Loucy (cell line): Measurements from ENCODE around the gene PFN3.

Experiments used
- H2AFZ ChIP-seq: fragments of 200-600 bp; sonication (generic); 2 replicates; pipeline ENCODE4 v1.6.0; 2016; ENCODE audit warnings: antibody characterized with exemption, mild to moderate bottlenecking, low read length, moderate library complexity
- H3F3A ChIP-seq: fragments of 200-600 bp; 2 replicates; pipeline ENCODE4 v1.6.0; 2016; ENCODE audit warnings: antibody characterized with exemption, low read depth, mild to moderate bottlenecking
- H3K27me3 ChIP-seq: fragments of 200-600 bp; sonication (generic); 2 replicates; pipeline ENCODE4 v1.6.1; 2014; ENCODE audit warnings: low read length, mild to moderate bottlenecking; ENCODE audit not compliant: insufficient read depth, poor library complexity, severe bottlenecking
- H3K36me3 ChIP-seq: fragments of 200-600 bp; sonication (generic); 2 replicates; pipeline ENCODE4 v1.6.1; 2016; ENCODE audit warnings: low read length; ENCODE audit not compliant: insufficient read depth
- H3K4me1 ChIP-seq: fragments of 200-600 bp; sonication (generic); 2 replicates; pipeline ENCODE4 v1.5.1; 2014; ENCODE audit warnings: low read length, mild to moderate bottlenecking; ENCODE audit not compliant: insufficient read depth, poor library complexity, severe bottlenecking
- H3K4me2 ChIP-seq: fragments of 200-600 bp; sonication (generic); 2 replicates; pipeline ENCODE4 v1.6.0; 2014; ENCODE audit warnings: antibody characterized with exemption, low read length, low read depth, mild to moderate bottlenecking; ENCODE audit not compliant: poor library complexity, severe bottlenecking
- H3K4me3 ChIP-seq: fragments of 200-600 bp; sonication (generic); 2 replicates; pipeline ENCODE4 v1.5.1; 2014; ENCODE audit warnings: low read length, mild to moderate bottlenecking, mixed read lengths; ENCODE audit not compliant: poor library complexity, severe bottlenecking
- H3K79me2 ChIP-seq: fragments of 200-600 bp; sonication (generic); 2 replicates; pipeline ENCODE4 v1.6.1; 2014; ENCODE audit warnings: low read length; ENCODE audit not compliant: insufficient read depth
- H3K9ac ChIP-seq: fragments of 200-600 bp; sonication (generic); 2 replicates; pipeline ENCODE4 v1.6.0; 2014; ENCODE audit warnings: mild to moderate bottlenecking, low read depth, low read length, moderate library complexity; ENCODE audit not compliant: poor library complexity, severe bottlenecking
- H3K9me2 ChIP-seq: fragments of 200-600 bp; sonication (generic); replicated peaks from 2 replicates; pipeline ENCODE4 v1.6.1; 2016; ENCODE audit warnings: low read depth, low read length, mixed read lengths
- H3K9me3 ChIP-seq: fragments of 200-600 bp; sonication (generic); 2 replicates; pipeline ENCODE4 v1.6.1; 2014; ENCODE audit warnings: mild to moderate bottlenecking, antibody characterized with exemption, low read length, low read depth; ENCODE audit not compliant: insufficient read depth
- H4K20me1 ChIP-seq: fragments of 200-600 bp; sonication (generic); 2 replicates; pipeline ENCODE4 v1.6.0; 2014; ENCODE audit warnings: antibody characterized with exemption, low read length, mild to moderate bottlenecking; ENCODE audit not compliant: insufficient read depth, poor library complexity, severe bottlenecking
- CTCF ChIP-seq: fragments of 200-600 bp; sonication (generic); conservative IDR thresholded peaks from 2 replicates; pipeline ENCODE4 v1.5.1; 2014; ENCODE audit warnings: mild to moderate bottlenecking, antibody characterized with exemption, low read length
- EZH2phosphoT487 ChIP-seq: fragments of 200-600 bp; IDR thresholded peaks from 2 replicates; pipeline ENCODE4 v1.6.1; 2018; ENCODE audit warnings: antibody characterized with exemption, mild to moderate bottlenecking, moderate library complexity, borderline replicate concordance

PFN3 gene

DNA sequence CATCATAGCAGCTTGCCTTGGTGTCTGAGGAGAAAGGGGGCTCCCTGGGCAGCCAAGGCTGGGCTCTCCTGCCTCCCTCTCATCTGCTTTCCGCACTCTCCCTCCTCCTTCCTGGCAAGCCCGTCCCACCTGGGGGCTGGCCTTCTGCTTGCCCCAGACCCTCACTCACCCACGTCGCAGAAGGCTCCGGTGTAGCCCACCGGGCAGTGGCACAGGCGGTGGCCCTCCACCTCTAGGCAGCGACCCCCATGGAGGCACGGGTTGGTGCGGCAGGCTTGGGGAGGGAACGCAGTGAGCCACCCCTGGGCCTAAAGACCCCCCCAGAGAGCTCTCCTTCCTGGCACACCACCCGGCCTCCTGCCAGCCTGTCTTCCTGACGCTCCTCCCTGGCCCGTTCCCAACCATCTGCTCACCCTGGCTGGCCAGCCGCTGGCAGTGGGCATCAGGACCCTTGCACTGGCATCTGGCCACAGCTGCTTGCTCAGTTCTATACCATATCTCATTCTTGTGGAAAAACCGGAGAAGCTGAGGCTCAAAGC, 4.2 kb upstream of the PFN3 start:
- H3K9me3 ChIP-seq = no peaks in the 10 kb centered on the region
- H3K4me1 ChIP-seq = peaks cover 21% of the 10 kb centered on the region
- no peaks in the 10 kb centered on the region for H4K20me1 ChIP-seq
- no peaks in the 10 kb centered on the region for H3F3A ChIP-seq
- no peaks in the 10 kb centered on the region for H3K9me2 ChIP-seq
- peak overlapping the region; percentile 79 for H3K4me2 ChIP-seq
- no peaks in the 10 kb centered on the region for H3K27me3 ChIP-seq
- H3K4me3 ChIP-seq = peak overlapping the region; percentile 67
- H3K9ac ChIP-seq = peak overlapping the region; percentile 85
- peak overlapping the region; percentile 66 for H2AFZ ChIP-seq
- no peaks in the 10 kb centered on the region for H3K36me3 ChIP-seq
- no peaks in the 10 kb centered on the region for H3K79me2 ChIP-seq
- TF ChIP-seq CTCF = no peak
- TF ChIP-seq EZH2phosphoT487 = no peak

DNA sequence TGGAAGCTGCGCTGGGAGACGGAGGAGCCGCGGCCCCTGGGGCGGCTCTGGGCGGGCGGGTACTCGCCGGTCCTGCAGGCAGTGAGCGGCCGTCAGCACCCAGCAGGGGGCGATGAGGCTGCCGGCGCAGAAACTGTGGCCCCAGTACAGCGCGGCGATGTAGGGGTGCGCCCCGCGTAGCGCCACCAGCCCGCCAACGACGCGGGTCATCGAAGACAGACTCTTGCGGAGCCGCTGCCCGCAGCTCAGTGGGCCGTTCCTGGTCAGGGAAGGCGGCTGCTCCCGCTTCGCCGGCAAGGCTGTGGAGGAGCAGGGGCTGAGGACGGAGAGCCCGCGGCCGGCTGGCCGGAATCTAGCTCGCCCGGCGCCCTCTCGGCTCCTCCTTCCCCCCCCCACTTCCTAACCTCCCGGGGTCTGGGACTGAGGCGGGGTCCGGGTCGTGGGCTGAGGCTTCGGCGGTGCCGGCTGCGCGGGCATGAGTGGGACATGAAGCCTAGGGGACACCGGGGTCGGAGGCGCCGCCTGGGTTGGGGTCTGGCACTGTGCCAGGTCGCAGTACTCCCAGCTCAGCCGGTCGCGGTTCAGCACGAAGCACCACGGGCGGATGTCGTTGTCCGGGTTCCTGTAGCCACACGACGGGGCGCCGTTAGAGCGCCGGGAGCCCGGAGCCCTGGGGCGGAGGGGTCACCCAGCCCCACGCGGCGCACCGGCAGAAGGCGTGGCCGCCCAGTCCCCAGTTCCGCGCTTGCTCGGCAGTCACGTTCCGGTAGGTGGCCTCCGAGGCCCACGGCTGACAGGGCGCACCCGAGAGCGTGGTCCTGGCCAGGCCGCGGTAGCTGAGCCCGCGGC, 3.6 kb upstream of the PFN3 start:
- peak overlapping the region; percentile 79 for H3K4me2 ChIP-seq
- H3K9me3 ChIP-seq = no peaks in the 10 kb centered on the region
- peak overlapping the region; percentile 67 for H3K4me3 ChIP-seq
- no peaks in the 10 kb centered on the region for H3K27me3 ChIP-seq
- no peaks in the 10 kb centered on the region for H3K36me3 ChIP-seq
- H3K4me1 ChIP-seq = peaks cover 21% of the 10 kb centered on the region
- TF ChIP-seq EZH2phosphoT487 (no peak), CTCF (peak; percentile 54)
- no peaks in the 10 kb centered on the region for H3K79me2 ChIP-seq
- H3K9me2 ChIP-seq = no peaks in the 10 kb centered on the region
- no peaks in the 10 kb centered on the region for H4K20me1 ChIP-seq
- H3F3A ChIP-seq = no peaks in the 10 kb centered on the region
- peak overlapping the region; percentile 66 for H2AFZ ChIP-seq
- H3K9ac ChIP-seq = peak overlapping the region; percentile 85

GRCh38 chr5:177403102-177403791, 2.8 kb upstream of the PFN3 start:
- peak overlapping the region; percentile 79 for H3K4me2 ChIP-seq
- H4K20me1 ChIP-seq = no peaks in the 10 kb centered on the region
- no peak for TF ChIP-seq EZH2phosphoT487
- no peak for TF ChIP-seq CTCF
- no peaks in the 10 kb centered on the region for H3K79me2 ChIP-seq
- H2AFZ ChIP-seq = peak overlapping the region; percentile 66
- peaks cover 21% of the 10 kb centered on the region for H3K4me1 ChIP-seq
- H3K4me3 ChIP-seq = peak overlapping the region; percentile 67
- H3F3A ChIP-seq = no peaks in the 10 kb centered on the region
- H3K9me3 ChIP-seq = no peaks in the 10 kb centered on the region
- H3K9me2 ChIP-seq = no peaks in the 10 kb centered on the region
- H3K9ac ChIP-seq = peak overlapping the region; percentile 85
- no peaks in the 10 kb centered on the region for H3K27me3 ChIP-seq
- no peaks in the 10 kb centered on the region for H3K36me3 ChIP-seq
